Liver (tissue), 9 donors: ENCODE data around the gene SPATC1L. TPM values are rescaled to one million over a fixed set of nuclear protein-coding genes. Genes with fewer than 3 reads are reported as not detected.

Source experiments
- DNase-seq: peaks from one replicate; pipeline ENCODE4 v3.0.0-alpha.2; 2017; ENCODE audit warnings: low spot score
- H3K27ac ChIP-seq, 2 donors: one replicate each; pipeline ENCODE4 v1.7.0; 2013; ENCODE audit warnings: inconsistent platforms in 2 of 2, low read length in 2 of 2, control low read depth in 1 of 2, low read depth in 1 of 2, mild to moderate bottlenecking in 1 of 2
- H3K27me3 ChIP-seq, 4 donors: one replicate each; pipeline versions ENCODE4 v1.6.1 to v1.7.0; 2013; ENCODE audit warnings: low read length in 3 of 4, inconsistent platforms in 1 of 4, mild to moderate bottlenecking in 1 of 4, moderate library complexity in 1 of 4; ENCODE audit not compliant: control insufficient read depth in 4 of 4, insufficient read depth in 4 of 4
- H3K36me3 ChIP-seq, 4 donors: one replicate each; pipeline versions ENCODE4 v1.6.1 to v1.7.0; 2013; ENCODE audit warnings: low read length in 3 of 4, mild to moderate bottlenecking in 3 of 4, low read depth in 1 of 4, moderate library complexity in 1 of 4; ENCODE audit not compliant: control insufficient read depth in 4 of 4, insufficient read depth in 3 of 4
- H3K4me1 ChIP-seq, 4 donors: one replicate each; pipeline versions ENCODE4 v1.6.1 to v1.7.0; 2013; ENCODE audit warnings: low read length in 3 of 4, mild to moderate bottlenecking in 3 of 4, moderate library complexity in 1 of 4; ENCODE audit not compliant: control insufficient read depth in 4 of 4, insufficient read depth in 4 of 4
- H3K4me3 ChIP-seq, 3 donors: one replicate each; pipeline versions ENCODE4 v1.6.1 to v1.7.0; 2013; ENCODE audit warnings: low read length in 3 of 3, control low read depth in 1 of 3, low read depth in 1 of 3, mild to moderate bottlenecking in 1 of 3
- H3K9ac ChIP-seq, 2 donors: one replicate each; pipeline ENCODE4 v1.7.0; 2013; ENCODE audit warnings: low read length in 2 of 2, mild to moderate bottlenecking in 2 of 2, moderate library complexity in 2 of 2, control low read depth in 1 of 2, low read depth in 1 of 2
- H3K9me3 ChIP-seq, 4 donors: one replicate each; pipeline versions ENCODE4 v1.6.1 to v1.7.0; 2013; ENCODE audit warnings: low read length in 3 of 4; ENCODE audit not compliant: control insufficient read depth in 4 of 4
- EGR1 ChIP-seq, 2 donors: IDR thresholded peaks; 2 replicates each; pipeline ENCODE4 v1.6.1; 2016 to 2018; ENCODE audit warnings: antibody characterized with exemption in 2 of 2, low read depth in 2 of 2
- FOXA1 ChIP-seq: IDR thresholded peaks from 2 replicates; pipeline ENCODE4 v1.6.1; 2016; ENCODE audit warnings: antibody characterized with exemption
- GABPA ChIP-seq, 2 donors: IDR thresholded peaks in 1 of 2; conservative IDR thresholded peaks in 1 of 2; 2 replicates each; pipeline ENCODE4 v1.6.1; 2016; ENCODE audit warnings: antibody characterized with exemption in 2 of 2, mild to moderate bottlenecking in 1 of 2, moderate library complexity in 1 of 2
- HNF4A ChIP-seq, 2 donors: conservative IDR thresholded peaks; 2 replicates each; pipeline ENCODE4 v1.6.1; 2016; ENCODE audit warnings: antibody characterized with exemption in 2 of 2, mild to moderate bottlenecking in 2 of 2
- JUND ChIP-seq, 2 donors: IDR thresholded peaks; 2 replicates each; pipeline ENCODE4 v1.6.1; 2016; ENCODE audit warnings: antibody characterized with exemption in 2 of 2
- NR2F2 ChIP-seq: IDR thresholded peaks from 2 replicates; pipeline ENCODE4 v1.6.1; 2016; ENCODE audit warnings: antibody characterized with exemption
- SP1 ChIP-seq: IDR thresholded peaks from 2 replicates; pipeline ENCODE4 v1.6.1; 2018; ENCODE audit warnings: antibody characterized with exemption, mild to moderate bottlenecking
- TAF1 ChIP-seq: conservative IDR thresholded peaks from 2 replicates; pipeline ENCODE4 v1.6.1; 2016; ENCODE audit warnings: antibody characterized with exemption, mild to moderate bottlenecking
- YY1 ChIP-seq: IDR thresholded peaks from 2 replicates; pipeline ENCODE4 v1.6.1; 2016; ENCODE audit warnings: antibody characterized with exemption, mild to moderate bottlenecking
- WGBS: extraction: QIAGEN DNeasy Blood & Tissue Kit; methylation state at CpG from one replicate; pipeline ENCODE4 v1.1.7; 2013; 5-methylcytosine and 5-hydroxymethylcytosine counted together
- polyA plus RNA-seq, 2 donors: library from polyadenylated mRNA; stranded (reverse) in 1 of 2; unstranded in 1 of 2; fragments of 200-250 nt in 1 of 2; fragments of >200 nt in 1 of 2; fragmentation: Nextera tagmentation in 1 of 2; extraction: Ambion mirVana in 1 of 2; gene quantifications; one replicate each; pipeline versions ENCODE4 v1.2.1 to v1.2.3, GENCODE V29; 2013 to 2015
- total RNA-seq, 2 donors: library from RNA; depleted of rRNA; stranded (reverse); fragments of >200 nt; gene quantifications; one replicate each; pipeline ENCODE4 v1.2.3, GENCODE V29; 2014
- TF ChIP-seq, protein P1 (sequence below): IDR thresholded peaks from 2 replicates; pipeline ENCODE4 v1.6.1; 2016; ENCODE audit warnings: antibody characterized with exemption
- TF ChIP-seq, protein P2 (sequence below): IDR thresholded peaks from 2 replicates; pipeline ENCODE4 v1.6.1; 2016; ENCODE audit warnings: antibody characterized with exemption
- TF ChIP-seq, protein P3 (sequence below): IDR thresholded peaks from 2 replicates; pipeline ENCODE4 v1.6.1; 2016; ENCODE audit warnings: antibody characterized with exemption
- TF ChIP-seq, protein P4 (sequence below): IDR thresholded peaks from 2 replicates; pipeline ENCODE4 v1.6.1; 2016; ENCODE audit warnings: antibody characterized with exemption, mild to moderate bottlenecking
- TF ChIP-seq, protein P5 (sequence below): fragments of 150-350 bp; IDR thresholded peaks from 2 replicates; pipeline ENCODE4 v1.5.1; 2017; ENCODE audit warnings: improper control_type of control experiment, low read depth, low read length; ENCODE audit not compliant: missing input control
- donor health status: healthy.
- donor health status: healthy.
- donor health status: healthy.
- donor health status: healthy.
- donor health status: healthy.

The SPATC1L gene
- total and polyA plus RNA-seq, 4 donors = 0.33 to 3.5 (median 0.79) TPM

DNA sequence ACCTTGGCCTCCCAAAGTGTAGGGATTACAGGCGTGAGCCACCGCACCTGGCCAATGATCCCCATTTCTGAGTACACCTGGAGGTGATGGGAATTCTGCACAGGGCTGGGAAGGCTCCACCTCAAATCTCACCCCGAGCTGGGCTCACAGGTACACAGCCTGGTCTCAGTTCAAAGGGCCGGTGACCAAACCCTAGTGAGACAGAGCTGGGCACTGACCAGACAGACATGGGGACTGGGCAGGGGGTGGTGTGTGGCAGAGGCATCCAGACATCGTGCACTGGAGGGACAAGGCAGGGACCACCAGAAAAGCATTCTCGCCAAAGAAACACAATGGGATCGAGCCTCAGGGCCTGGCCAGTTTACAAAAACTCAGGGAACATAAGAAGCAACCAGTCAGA, 27.1 kb upstream of the SPATC1L start:
- WGBS = 93% methylated on average over 7 of the region's 7 CpGs
- Histone ChIP-seq H3K27me3 (no peaks in the 10 kb centered on the region), H3K36me3 (peaks cover 27 to 90% (median 40%) of the 10 kb centered on the region in 4 donors), H3K9ac (no peak overlapping the region), H3K4me1 (no peaks in the 10 kb centered on the region), H3K27ac (no peak overlapping the region), H3K9me3 (no peaks in the 10 kb centered on the region), H3K4me3 (no peak overlapping the region)
- no peak for DNase-seq
- TF ChIP-seq JUND (IDR thresholded peaks at IDR 0.05) (no peak), GABPA (IDR thresholded peaks at IDR 0.05 in 1 of 2, conservative IDR thresholded peaks at IDR 0.05 in 1 of 2) (no peak), HNF4A (conservative IDR thresholded peaks at IDR 0.05) (no peak)
- TF ChIP-seq, protein P1, sequence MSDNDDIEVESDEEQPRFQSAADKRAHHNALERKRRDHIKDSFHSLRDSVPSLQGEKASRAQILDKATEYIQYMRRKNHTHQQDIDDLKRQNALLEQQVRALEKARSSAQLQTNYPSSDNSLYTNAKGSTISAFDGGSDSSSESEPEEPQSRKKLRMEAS = no peak
- TF ChIP-seq, protein P2, sequence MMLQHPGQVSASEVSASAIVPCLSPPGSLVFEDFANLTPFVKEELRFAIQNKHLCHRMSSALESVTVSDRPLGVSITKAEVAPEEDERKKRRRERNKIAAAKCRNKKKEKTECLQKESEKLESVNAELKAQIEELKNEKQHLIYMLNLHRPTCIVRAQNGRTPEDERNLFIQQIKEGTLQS = no peak

DNA sequence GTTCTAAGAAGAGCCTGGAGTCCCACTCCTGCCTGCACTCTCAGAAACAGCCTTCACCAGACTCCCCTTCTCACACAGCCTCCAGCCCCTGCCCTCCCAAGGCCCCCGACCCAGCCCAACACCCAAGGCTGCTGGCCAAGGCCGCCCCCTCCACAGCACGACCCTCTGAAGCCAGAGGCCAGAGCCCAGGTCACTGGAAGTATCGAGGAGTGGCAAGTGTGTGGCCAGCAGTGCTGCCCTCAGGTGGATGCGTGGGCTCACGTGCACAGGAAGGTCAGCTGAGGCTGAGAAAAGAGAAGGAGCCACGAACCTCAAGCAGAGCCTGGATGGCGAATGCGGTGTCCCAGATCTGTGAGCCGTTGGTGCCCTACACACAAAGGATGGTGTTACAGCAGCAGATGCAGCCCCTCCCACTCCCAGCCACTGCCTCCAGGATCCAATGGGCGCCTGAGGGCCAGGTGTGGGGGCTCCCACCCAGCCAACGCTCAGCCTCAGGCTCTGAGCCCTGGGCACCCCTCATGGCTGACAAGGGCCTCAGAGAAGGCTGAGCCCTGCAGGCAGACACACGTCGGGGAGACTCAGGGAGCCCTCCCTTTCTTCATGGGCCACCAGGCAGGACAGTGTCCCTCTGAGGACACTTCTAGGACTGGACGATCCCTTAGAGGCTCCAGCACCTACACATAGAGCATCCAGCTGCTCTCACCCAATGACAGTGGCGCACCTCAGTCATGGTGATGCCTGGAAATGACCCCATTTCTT, 26.3 kb upstream of the SPATC1L start:
- DNase-seq = no peak
- H3K4me3 ChIP-seq = no peak overlapping the region
- H3K27me3 ChIP-seq = no peaks in the 10 kb centered on the region
- no peaks in the 10 kb centered on the region for H3K4me1 ChIP-seq
- H3K36me3 ChIP-seq = peaks cover 27 to 90% (median 40%) of the 10 kb centered on the region in 4 donors
- TF ChIP-seq NR2F2 (no peak), HNF4A (conservative IDR thresholded peaks at IDR 0.05) (no peak), TAF1 (no peak)
- TF ChIP-seq, protein P3, sequence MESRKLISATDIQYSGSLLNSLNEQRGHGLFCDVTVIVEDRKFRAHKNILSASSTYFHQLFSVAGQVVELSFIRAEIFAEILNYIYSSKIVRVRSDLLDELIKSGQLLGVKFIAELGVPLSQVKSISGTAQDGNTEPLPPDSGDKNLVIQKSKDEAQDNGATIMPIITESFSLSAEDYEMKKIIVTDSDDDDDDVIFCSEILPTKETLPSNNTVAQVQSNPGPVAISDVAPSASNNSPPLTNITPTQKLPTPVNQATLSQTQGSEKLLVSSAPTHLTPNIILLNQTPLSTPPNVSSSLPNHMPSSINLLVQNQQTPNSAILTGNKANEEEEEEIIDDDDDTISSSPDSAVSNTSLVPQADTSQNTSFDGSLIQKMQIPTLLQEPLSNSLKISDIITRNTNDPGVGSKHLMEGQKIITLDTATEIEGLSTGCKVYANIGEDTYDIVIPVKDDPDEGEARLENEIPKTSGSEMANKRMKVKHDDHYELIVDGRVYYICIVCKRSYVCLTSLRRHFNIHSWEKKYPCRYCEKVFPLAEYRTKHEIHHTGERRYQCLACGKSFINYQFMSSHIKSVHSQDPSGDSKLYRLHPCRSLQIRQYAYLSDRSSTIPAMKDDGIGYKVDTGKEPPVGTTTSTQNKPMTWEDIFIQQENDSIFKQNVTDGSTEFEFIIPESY = no peak
- H3K9ac ChIP-seq = no peak overlapping the region
- H3K27ac ChIP-seq = no peak overlapping the region
- H3K9me3 ChIP-seq = no peaks in the 10 kb centered on the region
- 94% methylated on average over 16 of the region's 16 CpGs for WGBS

DNA sequence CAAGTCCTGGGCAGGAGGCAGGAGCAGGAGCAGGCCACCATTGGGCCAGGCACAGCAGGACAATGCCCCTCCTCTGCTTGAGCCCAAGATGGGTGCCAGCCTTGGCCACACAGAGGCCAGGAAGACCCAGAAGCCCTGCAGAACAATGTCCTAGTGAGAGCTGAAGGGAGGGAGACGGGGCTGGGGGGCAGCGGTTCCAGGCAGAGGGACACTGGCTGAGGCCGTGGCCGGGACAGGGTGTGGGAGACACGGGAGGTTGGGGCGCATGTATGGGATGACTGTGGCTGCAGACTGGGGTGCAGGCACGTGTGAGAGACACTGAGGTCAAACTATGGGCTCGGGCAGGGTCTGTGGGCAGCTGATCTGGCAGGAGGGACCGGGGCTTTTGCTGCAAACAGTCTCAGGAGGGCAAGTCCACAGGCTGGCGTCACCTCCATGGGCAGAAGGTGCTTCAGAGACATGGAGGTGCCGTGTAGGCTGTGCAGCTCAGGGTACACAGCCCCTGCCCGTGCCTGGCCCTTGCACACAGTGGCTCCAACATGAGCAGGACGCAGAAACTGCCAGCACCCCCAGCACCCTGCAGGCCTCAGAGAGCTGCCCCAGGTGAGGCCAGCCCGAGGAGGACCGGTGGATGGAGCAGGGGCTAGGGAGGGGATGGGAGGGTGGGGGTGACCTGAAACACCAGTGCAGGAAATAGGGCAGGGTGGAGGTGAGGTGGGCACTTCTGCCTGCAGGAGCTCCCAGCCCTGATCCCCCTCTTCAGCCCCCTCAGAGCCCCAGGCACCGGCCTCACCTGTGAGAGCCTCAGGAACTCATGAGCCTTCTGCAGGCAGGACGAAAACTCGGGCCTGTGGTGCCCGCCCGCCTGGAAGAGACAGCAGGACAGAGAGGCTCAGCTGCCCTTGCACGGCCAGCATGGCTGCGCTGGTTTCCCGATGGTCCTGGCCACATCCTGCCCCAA, 24.8 kb upstream of the SPATC1L start:
- no peaks in the 10 kb centered on the region for H3K4me1 ChIP-seq
- DNase-seq = no peak
- peaks cover 26 to 91% (median 45%) of the 10 kb centered on the region in 4 donors for H3K36me3 ChIP-seq
- H3K27ac ChIP-seq = no peak overlapping the region
- no peaks in the 10 kb centered on the region for H3K9me3 ChIP-seq
- H3K4me3 ChIP-seq = no peak overlapping the region
- H3K9ac ChIP-seq = no peak overlapping the region
- no peaks in the 10 kb centered on the region for H3K27me3 ChIP-seq
- WGBS = 96% methylated on average over 23 of the region's 23 CpGs
- TF ChIP-seq FOXA1 (no peak), TAF1 (no peak), EGR1 (IDR thresholded peaks at IDR 0.05; ENCODE audit: low read depth in 2 of 2) (no peak), SP1 (no peak), NR2F2 (no peak), YY1 (no peak), GABPA (IDR thresholded peaks at IDR 0.05 in 1 of 2, conservative IDR thresholded peaks at IDR 0.05 in 1 of 2) (no peak)
- TF ChIP-seq, protein P4, sequence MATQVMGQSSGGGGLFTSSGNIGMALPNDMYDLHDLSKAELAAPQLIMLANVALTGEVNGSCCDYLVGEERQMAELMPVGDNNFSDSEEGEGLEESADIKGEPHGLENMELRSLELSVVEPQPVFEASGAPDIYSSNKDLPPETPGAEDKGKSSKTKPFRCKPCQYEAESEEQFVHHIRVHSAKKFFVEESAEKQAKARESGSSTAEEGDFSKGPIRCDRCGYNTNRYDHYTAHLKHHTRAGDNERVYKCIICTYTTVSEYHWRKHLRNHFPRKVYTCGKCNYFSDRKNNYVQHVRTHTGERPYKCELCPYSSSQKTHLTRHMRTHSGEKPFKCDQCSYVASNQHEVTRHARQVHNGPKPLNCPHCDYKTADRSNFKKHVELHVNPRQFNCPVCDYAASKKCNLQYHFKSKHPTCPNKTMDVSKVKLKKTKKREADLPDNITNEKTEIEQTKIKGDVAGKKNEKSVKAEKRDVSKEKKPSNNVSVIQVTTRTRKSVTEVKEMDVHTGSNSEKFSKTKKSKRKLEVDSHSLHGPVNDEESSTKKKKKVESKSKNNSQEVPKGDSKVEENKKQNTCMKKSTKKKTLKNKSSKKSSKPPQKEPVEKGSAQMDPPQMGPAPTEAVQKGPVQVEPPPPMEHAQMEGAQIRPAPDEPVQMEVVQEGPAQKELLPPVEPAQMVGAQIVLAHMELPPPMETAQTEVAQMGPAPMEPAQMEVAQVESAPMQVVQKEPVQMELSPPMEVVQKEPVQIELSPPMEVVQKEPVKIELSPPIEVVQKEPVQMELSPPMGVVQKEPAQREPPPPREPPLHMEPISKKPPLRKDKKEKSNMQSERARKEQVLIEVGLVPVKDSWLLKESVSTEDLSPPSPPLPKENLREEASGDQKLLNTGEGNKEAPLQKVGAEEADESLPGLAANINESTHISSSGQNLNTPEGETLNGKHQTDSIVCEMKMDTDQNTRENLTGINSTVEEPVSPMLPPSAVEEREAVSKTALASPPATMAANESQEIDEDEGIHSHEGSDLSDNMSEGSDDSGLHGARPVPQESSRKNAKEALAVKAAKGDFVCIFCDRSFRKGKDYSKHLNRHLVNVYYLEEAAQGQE = no peak
- TF ChIP-seq, protein P5, sequence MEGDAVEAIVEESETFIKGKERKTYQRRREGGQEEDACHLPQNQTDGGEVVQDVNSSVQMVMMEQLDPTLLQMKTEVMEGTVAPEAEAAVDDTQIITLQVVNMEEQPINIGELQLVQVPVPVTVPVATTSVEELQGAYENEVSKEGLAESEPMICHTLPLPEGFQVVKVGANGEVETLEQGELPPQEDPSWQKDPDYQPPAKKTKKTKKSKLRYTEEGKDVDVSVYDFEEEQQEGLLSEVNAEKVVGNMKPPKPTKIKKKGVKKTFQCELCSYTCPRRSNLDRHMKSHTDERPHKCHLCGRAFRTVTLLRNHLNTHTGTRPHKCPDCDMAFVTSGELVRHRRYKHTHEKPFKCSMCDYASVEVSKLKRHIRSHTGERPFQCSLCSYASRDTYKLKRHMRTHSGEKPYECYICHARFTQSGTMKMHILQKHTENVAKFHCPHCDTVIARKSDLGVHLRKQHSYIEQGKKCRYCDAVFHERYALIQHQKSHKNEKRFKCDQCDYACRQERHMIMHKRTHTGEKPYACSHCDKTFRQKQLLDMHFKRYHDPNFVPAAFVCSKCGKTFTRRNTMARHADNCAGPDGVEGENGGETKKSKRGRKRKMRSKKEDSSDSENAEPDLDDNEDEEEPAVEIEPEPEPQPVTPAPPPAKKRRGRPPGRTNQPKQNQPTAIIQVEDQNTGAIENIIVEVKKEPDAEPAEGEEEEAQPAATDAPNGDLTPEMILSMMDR = no peak
- TF ChIP-seq, protein P3 = no peak
